ENCODE measurements around the gene ATP6V1B1.
"Not testable (repeated sequence)": the region's sequence is repeated elsewhere in the genome, so short reads cannot be mapped to it uniquely, and the experiment has no call there.

ATP6V1B1 gene

GRCh38 chr2:71003966-71004755, 68.5 kb downstream of the ATP6V1B1 start:
- TF ChIP-seq POLR2AphosphoS5 (IDR thresholded peaks at IDR 0.05; ENCODE audit: borderline replicate concordance, low read depth, low read length), result no peak
- TF ChIP-seq FOXP2 (optimal IDR thresholded peaks at IDR 0.05; ENCODE audit: control extremely low read depth, extremely low read length, insufficient read depth), result no peak
- no peak for TF ChIP-seq EZH2 (IDR thresholded peaks at IDR 0.05)
- no peaks in the 10 kb centered on the region for H3K36me3 ChIP-seq (ENCODE audit: insufficient read depth, low read length)
- H3K9ac ChIP-seq (ENCODE audit: insufficient read length), result no peak overlapping the region
- no peak overlapping the region for H3K4me3 ChIP-seq
- no peak for DNase-seq (ENCODE audit: low read depth, low spot score)
- H3K9me3 ChIP-seq (ENCODE audit: low read depth, low read length), result no peaks in the 10 kb centered on the region
- no peak overlapping the region for H3K27ac ChIP-seq

DNA sequence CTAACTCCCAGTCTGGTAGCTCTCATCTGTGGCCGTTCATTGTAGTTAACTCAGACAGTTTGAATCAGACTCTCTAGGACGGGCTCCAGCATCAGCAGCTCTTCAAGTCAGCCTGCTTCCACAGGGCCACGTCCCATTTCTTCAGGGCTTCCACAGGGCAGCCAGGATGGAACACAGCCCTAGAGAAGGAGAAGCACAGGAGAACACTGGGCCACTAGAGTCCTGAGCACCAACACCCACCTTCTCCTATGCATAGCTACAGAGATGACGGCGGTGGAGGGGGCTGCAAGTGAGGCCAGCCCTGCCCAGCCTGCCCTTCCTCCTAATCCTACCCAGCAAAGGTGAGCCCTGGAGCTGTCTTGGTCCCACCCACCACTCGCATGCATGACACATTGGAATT, 69.2 kb downstream of the ATP6V1B1 start:
- DNase-seq (ENCODE audit: low read depth, low spot score), result no peak
- Histone ChIP-seq H3K27ac (no peak overlapping the region), H3K9ac (ENCODE audit: insufficient read length) (no peak overlapping the region), H3K9me3 (ENCODE audit: low read depth, low read length) (no peaks in the 10 kb centered on the region), H3K4me3 (no peak overlapping the region), H3K36me3 (ENCODE audit: insufficient read depth, low read length) (no peaks in the 10 kb centered on the region)
- TF ChIP-seq FOXP2 (optimal IDR thresholded peaks at IDR 0.05; ENCODE audit: control extremely low read depth, extremely low read length, insufficient read depth) (no peak), POLR2AphosphoS5 (IDR thresholded peaks at IDR 0.05; ENCODE audit: borderline replicate concordance, low read depth, low read length) (no peak), EZH2 (IDR thresholded peaks at IDR 0.05) (no peak)

GRCh38 chr2:71005271-71006202, 69.8 kb downstream of the ATP6V1B1 start:
- H3K36me3 ChIP-seq (ENCODE audit: insufficient read depth, low read length), result no peaks in the 10 kb centered on the region
- no peak overlapping the region for H3K27ac ChIP-seq
- DNase-seq (ENCODE audit: low read depth, low spot score), result no peak
- no peaks in the 10 kb centered on the region for H3K9me3 ChIP-seq (ENCODE audit: low read depth, low read length)
- no peak overlapping the region for H3K9ac ChIP-seq (ENCODE audit: insufficient read length)
- H3K4me3 ChIP-seq, result no peak overlapping the region
- TF ChIP-seq POLR2AphosphoS5 (IDR thresholded peaks at IDR 0.05; ENCODE audit: borderline replicate concordance, low read depth, low read length), result no peak
- no peak for TF ChIP-seq FOXP2 (optimal IDR thresholded peaks at IDR 0.05; ENCODE audit: control extremely low read depth, extremely low read length, insufficient read depth)
- TF ChIP-seq EZH2 (IDR thresholded peaks at IDR 0.05), result no peak

DNA sequence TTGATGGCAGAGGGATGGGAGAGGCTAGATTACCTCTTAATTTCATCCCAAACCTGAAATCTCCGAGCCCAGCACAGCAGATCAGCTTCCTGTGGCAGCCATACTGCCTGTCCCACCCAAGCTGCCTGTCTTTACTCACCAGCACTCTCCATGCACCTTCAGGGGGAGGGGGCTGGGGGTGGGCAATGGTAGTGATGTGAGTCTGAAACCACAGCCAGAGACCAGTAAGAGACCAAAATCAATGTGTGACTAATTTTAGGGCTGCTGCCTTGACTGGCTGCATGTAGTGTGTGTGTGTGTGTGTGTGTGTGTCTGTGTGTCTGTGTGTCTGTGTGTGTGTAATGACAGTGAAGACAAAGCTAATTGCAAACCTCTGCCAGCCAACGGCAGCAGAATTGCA, 70.6 kb downstream of the ATP6V1B1 start:
- DNase-seq (ENCODE audit: low read depth, low spot score), result no peak
- no peaks in the 10 kb centered on the region for H3K9me3 ChIP-seq (ENCODE audit: low read depth, low read length)
- no peak for TF ChIP-seq EZH2 (IDR thresholded peaks at IDR 0.05)
- TF ChIP-seq FOXP2 (optimal IDR thresholded peaks at IDR 0.05; ENCODE audit: control extremely low read depth, extremely low read length, insufficient read depth), result no peak
- TF ChIP-seq POLR2AphosphoS5 (IDR thresholded peaks at IDR 0.05; ENCODE audit: borderline replicate concordance, low read depth, low read length), result no peak
- H3K9ac ChIP-seq (ENCODE audit: insufficient read length), result no peak overlapping the region
- H3K27ac ChIP-seq, result no peak overlapping the region
- no peak overlapping the region for H3K4me3 ChIP-seq
- H3K36me3 ChIP-seq (ENCODE audit: insufficient read depth, low read length), result no peaks in the 10 kb centered on the region

- DNase-seq (ENCODE audit: low read depth, low spot score), result no peak
- H3K9me3 ChIP-seq (ENCODE audit: low read depth, low read length), result no peaks in the 10 kb centered on the region
- no peaks in the 10 kb centered on the region for H3K36me3 ChIP-seq (ENCODE audit: insufficient read depth, low read length)
- TF ChIP-seq POLR2AphosphoS5 (IDR thresholded peaks at IDR 0.05; ENCODE audit: borderline replicate concordance, low read depth, low read length), result no peak
- TF ChIP-seq FOXP2 (optimal IDR thresholded peaks at IDR 0.05; ENCODE audit: control extremely low read depth, extremely low read length, insufficient read depth), result no peak
- no peak for TF ChIP-seq EZH2 (IDR thresholded peaks at IDR 0.05)
- no peak overlapping the region for H3K9ac ChIP-seq (ENCODE audit: insufficient read length)
- H3K4me3 ChIP-seq, result no peak overlapping the region
- H3K27ac ChIP-seq, result no peak overlapping the region
These were observed 71.5 kb downstream of the ATP6V1B1 start for GRCh38 chr2:71006955-71007799.

DNA sequence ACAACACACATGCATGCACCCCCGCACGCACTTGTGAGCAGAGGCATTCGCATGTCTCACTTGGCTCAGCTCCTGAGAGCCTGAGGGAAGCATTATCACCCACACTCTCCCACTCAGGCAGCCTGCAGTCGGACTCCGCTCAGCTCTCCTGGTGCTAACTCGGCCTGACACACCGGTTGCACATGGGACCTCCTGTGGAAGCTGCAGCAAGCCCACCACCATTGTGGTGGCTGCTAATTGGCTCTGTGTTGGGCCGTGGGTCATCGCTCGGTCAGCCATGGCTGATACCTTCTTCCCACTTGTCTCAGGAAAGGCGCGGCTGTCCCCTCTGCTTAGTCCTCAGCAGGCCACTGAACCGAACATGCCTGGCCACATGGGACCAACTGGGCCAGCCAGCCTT, 72.6 kb downstream of the ATP6V1B1 start:
- Histone ChIP-seq H3K27ac (no peak overlapping the region), H3K36me3 (ENCODE audit: insufficient read depth, low read length) (no peaks in the 10 kb centered on the region), H3K4me3 (no peak overlapping the region), H3K9ac (ENCODE audit: insufficient read length) (no peak overlapping the region), H3K9me3 (ENCODE audit: low read depth, low read length) (no peaks in the 10 kb centered on the region)
- no peak for DNase-seq (ENCODE audit: low read depth, low spot score)
- TF ChIP-seq FOXP2 (optimal IDR thresholded peaks at IDR 0.05; ENCODE audit: control extremely low read depth, extremely low read length, insufficient read depth) (no peak), EZH2 (IDR thresholded peaks at IDR 0.05) (no peak), POLR2AphosphoS5 (IDR thresholded peaks at IDR 0.05; ENCODE audit: borderline replicate concordance, low read depth, low read length) (no peak)

- H3K27ac ChIP-seq; H3K4me3 ChIP-seq; H3K9me3 ChIP-seq (ENCODE audit: low read depth, low read length); H3K9ac ChIP-seq (ENCODE audit: insufficient read length); H3K36me3 ChIP-seq (ENCODE audit: insufficient read depth, low read length); DNase-seq (ENCODE audit: low read depth, low spot score): not testable (repeated sequence)
These were observed 76.1 kb downstream of the ATP6V1B1 start for GRCh38 chr2:71011786-71012185.
